GF-D8 (cell line): ENCODE measurements around the gene BCL2A1.
"Not testable (repeated sequence)": the region's sequence is repeated elsewhere in the genome, so short reads cannot be mapped to it uniquely, and the experiment has no call there.

Experiments used
- DNase-seq: peaks from one replicate; lab custom pipeline; 2025; lab: John Stamatoyannopoulos, UW

The BCL2A1 gene

GRCh38 chr15:79989183-79989582 is 18.2 kb upstream of the BCL2A1 start:
- DNase-seq: no peak

- DNase-seq: no peak
Measured at GRCh38 chr15:79988448-79989117, 17.6 kb upstream of the BCL2A1 start.

GRCh38 chr15:79987969-79988368 is 17.0 kb upstream of the BCL2A1 start:
- no peak for DNase-seq

GRCh38 chr15:79987569-79987955 is 16.6 kb upstream of the BCL2A1 start:
- DNase-seq: no peak

GRCh38 chr15:79981831-79982455 is 10.9 kb upstream of the BCL2A1 start:
- peak; percentile 69 for DNase-seq

GRCh38 chr15:79978655-79979514 is 7.9 kb upstream of the BCL2A1 start:
- peak; percentile 68 for DNase-seq

- no peak for DNase-seq
Measured at GRCh38 chr15:79978260-79978654, 7.3 kb upstream of the BCL2A1 start.

GRCh38 chr15:79977431-79978054 is 6.5 kb upstream of the BCL2A1 start:
- DNase-seq: peak; percentile 83

GRCh38 chr15:79973456-79974195 is 2.6 kb upstream of the BCL2A1 start:
- no peak for DNase-seq

- no peak for DNase-seq
Measured at GRCh38 chr15:79972863-79973262, 1.9 kb upstream of the BCL2A1 start.

GRCh38 chr15:79970181-79970580 is 815 bp downstream of the BCL2A1 start:
- DNase-seq: no peak

- DNase-seq: no peak
Measured at GRCh38 chr15:79969146-79969545, 1.9 kb downstream of the BCL2A1 start.

- DNase-seq: no peak
Measured at GRCh38 chr15:79967298-79968182, 3.5 kb downstream of the BCL2A1 start.

GRCh38 chr15:79966634-79967297 is 4.2 kb downstream of the BCL2A1 start:
- no peak for DNase-seq

- no peak for DNase-seq
Measured at GRCh38 chr15:79965846-79966630, 5.0 kb downstream of the BCL2A1 start.

- no peak for DNase-seq
Measured at GRCh38 chr15:79964232-79964805, 6.7 kb downstream of the BCL2A1 start.

- not testable (repeated sequence) for DNase-seq
Measured at GRCh38 chr15:79962921-79963320, 8.1 kb downstream of the BCL2A1 start.

- peak; percentile 84 for DNase-seq
Measured at GRCh38 chr15:79962178-79962577, 8.8 kb downstream of the BCL2A1 start.
